GM12801 (cell line): Measurements from ENCODE around the gene ARL16.

Experiments
- TF ChIP-seq, protein P1 (sequence below): IDR thresholded peaks from one replicate; pipeline ENCODE4 v1.5.1; 2011; ENCODE audit warnings: control low read depth; ENCODE audit not compliant: insufficient read length; ENCODE audit errors: extremely low read depth

Gene ARL16

DNA sequence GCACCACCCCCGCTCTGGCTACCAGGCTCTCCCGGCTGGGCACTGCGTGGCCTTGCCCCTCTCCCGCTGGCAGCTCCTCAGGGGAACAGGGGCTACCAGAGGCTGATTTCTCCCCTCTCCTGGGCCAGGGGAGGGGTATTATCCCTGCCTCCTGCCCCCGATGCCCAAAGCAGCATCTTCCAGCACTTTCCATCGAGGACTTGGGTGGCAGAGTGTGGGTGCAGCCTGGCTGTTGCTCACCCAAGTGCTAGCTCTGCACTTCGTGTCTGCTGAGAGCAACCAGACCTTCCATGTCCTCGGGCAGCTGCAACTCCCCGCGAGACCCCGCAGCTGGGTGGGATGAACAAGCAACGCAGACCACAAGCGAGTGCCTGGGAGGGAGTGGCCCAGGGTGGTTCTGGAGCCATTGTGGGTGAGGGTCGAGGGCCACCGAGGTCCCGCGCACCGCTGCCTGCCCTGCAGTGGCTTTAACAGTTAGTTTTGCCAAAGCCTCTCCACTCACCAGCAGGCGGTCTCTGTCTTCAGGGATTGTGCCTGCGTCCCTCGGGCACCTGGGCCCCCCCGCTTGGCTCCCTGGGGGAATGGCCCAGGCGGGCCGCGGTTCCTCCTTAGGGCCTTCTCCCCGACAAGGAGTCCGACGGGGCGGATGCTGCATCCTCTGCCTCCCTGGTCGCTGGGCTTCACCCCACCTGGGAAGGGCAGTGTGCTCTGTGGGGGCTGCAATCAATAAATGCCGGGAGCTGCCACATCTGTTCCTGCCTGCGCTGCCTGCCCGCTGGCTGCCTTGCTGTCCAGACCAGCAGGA is 36.9 kb upstream of the ARL16 start:
- TF ChIP-seq, protein P1, sequence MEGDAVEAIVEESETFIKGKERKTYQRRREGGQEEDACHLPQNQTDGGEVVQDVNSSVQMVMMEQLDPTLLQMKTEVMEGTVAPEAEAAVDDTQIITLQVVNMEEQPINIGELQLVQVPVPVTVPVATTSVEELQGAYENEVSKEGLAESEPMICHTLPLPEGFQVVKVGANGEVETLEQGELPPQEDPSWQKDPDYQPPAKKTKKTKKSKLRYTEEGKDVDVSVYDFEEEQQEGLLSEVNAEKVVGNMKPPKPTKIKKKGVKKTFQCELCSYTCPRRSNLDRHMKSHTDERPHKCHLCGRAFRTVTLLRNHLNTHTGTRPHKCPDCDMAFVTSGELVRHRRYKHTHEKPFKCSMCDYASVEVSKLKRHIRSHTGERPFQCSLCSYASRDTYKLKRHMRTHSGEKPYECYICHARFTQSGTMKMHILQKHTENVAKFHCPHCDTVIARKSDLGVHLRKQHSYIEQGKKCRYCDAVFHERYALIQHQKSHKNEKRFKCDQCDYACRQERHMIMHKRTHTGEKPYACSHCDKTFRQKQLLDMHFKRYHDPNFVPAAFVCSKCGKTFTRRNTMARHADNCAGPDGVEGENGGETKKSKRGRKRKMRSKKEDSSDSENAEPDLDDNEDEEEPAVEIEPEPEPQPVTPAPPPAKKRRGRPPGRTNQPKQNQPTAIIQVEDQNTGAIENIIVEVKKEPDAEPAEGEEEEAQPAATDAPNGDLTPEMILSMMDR = no peak

DNA sequence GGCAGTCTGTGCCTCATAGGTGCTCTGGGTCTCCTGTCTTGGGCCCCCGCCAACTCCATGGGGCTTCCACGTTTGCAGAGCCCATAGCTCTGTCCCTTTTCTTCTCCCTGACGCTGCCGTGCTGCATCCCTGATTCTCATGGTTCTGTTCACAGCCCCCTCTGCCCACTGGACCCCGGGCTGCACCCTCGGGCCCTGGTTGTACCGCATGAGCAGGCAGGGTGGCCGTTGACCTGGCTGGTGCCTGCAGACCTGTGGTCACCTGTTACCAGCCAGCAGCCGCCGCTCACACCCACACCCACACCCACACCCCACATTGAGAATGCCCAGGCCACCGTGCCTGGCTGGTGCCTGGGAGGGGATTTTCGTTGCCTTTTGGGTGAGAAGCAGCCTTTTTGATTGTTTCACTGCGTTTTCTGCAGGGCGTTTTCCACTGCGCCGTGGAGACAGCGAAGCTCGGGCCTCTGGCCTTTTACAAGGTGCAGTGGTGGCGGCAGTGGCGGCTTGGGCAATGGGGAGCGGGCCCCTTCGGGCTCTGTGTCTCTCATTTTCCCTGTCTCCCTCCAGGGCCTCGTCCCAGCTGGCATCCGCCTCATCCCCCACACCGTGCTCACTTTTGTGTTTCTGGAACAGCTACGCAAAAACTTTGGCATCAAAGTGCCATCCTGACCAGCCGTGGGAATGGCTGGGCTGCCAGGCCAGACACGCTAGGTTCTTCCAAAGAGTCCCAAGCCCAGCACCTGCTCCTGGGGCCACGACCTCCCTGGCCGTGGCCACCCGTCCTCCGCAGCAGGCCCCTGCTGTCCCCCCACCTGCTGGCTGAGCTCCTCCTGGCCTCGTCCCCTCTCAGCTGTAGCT is 36.0 kb upstream of the ARL16 start:
- TF ChIP-seq, protein P1 = no peak

DNA sequence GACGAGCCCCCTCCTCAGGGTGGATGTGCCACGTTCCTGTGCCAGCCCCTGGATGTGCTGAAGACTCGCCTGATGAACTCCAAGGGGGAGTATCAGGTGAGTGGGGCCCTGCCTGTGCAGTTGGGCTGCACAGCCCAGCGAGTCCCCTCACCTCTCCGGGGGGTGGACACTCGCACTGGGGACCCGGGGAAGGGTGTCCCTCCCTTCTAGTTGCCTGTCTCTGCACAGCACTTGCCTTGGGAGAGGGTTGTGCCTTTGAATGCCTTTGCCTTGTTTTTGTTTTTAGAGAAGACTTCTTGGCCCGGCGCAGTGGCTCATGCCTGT is 34.1 kb upstream of the ARL16 start:
- TF ChIP-seq, protein P1 = no peak

DNA sequence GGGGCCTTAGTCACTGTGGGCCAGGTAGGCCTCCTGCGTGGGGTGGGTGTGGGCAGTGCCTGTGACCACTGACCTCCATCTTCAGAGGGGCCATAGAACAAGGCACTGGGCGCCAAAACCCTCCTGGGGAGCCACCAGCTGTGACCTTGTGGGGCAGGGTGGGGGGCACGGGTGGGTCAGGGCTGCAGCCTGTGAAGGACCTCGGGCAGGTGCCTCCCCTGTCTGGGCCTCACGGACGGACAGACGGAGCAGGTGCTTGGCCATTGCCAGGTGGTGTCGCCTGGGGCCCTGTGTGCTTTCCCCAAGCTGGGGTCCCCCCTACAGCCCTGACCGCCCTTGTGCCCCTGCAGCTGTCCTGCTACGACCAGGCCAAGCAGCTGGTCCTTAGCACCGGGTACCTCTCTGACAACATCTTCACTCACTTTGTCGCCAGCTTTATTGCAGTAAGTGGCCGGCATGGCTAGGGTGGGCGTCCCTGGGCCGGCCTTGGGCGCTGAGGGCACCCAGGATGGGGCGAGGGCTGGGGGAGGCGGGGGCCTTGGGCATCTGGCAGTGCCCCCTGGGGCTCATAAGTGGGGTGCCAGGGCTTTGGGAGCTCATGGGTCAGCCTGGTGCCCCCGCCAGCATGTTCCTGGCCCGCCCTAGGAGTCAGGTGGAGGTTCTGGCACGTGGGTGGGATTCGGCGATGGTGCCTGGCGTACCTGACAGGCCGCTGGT is 33.6 kb upstream of the ARL16 start:
- TF ChIP-seq, protein P1 = no peak

DNA sequence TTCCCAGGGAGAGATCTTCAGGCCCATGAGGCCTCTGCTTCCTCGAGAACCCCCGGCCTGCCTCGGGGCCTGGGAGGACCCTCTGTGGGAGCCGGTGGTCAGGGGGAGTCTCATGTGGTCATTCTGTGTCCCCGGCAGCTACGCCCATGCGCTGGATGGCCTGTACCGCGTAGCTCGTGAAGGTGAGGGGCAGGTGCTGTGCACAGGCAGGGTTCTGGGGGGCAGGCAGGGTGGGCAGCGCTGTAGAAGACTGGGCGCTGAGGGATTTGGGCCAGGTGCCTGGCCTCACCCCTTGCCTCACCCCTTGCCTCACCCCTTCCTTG is 33.0 kb upstream of the ARL16 start:
- TF ChIP-seq, protein P1 = no peak

DNA sequence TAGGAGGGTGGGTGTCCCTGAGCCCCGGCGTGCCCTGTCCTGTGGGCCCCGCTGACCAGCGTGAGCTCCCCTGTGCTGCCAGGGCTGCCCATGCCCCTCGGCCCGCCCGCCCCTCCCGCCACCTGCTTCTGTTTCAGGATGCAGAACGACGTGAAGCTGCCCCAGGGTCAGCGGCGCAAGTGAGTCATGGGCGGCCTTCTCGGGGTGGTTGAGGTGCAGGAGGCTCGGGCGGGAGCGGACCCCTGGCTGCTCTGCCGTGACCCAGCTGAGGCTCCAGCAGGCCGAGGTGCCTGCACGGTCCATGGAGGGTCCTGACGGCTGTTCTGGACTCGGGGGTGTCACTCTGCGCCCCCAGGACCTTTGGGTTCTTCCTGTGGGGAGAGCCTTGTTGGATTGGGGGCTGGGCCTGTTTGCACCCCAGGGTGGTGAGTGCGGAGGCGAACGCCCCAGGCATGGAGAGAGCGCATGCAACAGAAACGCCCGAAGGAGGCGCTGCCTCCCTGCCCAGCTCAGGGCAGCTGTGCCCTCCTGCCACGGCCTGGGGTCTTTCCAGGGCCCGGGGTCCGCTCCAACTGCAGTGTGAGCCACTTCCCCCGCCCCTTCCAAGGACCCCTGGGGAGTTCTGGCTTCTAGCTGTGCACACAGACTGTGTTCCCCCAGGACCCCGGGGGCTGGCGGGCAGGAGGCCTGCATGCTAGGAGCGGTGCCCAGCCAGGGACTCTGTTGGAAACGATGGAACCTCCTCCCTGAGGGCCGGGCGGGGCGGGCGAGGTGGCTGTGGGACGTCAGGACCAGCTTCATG is 32.5 kb upstream of the ARL16 start:
- TF ChIP-seq, protein P1 = no peak
